Keratinocyte (primary cell): ENCODE measurements around the gene CHD1.

Source experiments
- CTCF ChIP-seq, 3 experiments: IDR thresholded peaks in 1 of 3; conservative IDR thresholded peaks in 1 of 3; optimal IDR thresholded peaks in 1 of 3; 2 replicates in 2 of 3; 3 replicates in 1 of 3; pipeline versions ENCODE3 to v1.5.1; 2011; ENCODE audit warnings: low read length in 3 of 3, mild to moderate bottlenecking in 3 of 3, moderate library complexity in 2 of 3, control low read depth in 1 of 3, inconsistent platforms in 1 of 3; ENCODE audit not compliant: insufficient read depth in 2 of 3; ENCODE audit errors: extremely low read depth in 1 of 3
- EZH2 ChIP-seq: IDR thresholded peaks from one replicate; pipeline ENCODE4 v1.6.1; 2012; ENCODE audit warnings: inconsistent platforms, mild to moderate bottlenecking, low read length, moderate library complexity

GRCh38 chr5:98813755-98814154 lies 115.1 kb downstream of the CHD1 start:
- TF ChIP-seq CTCF (optimal IDR thresholded peaks at IDR 0.05 in 1 of 3, IDR thresholded peaks at IDR 0.05 in 1 of 3, conservative IDR thresholded peaks at IDR 0.05 in 1 of 3; ENCODE audit: extremely low read depth in 1 of 3, insufficient read depth in 2 of 3, low read length in 3 of 3) (no peak), EZH2 (no peak)
